Epithelial cell of esophagus (primary cell): ENCODE measurements around the gene PAPOLB.

Experiments
- DNase-seq: peaks from one replicate; pipeline ENCODE4 v3.0.0; 2010; ENCODE audit warnings: low read depth
- H3K4me3 ChIP-seq: 2 replicates; pipeline ENCODE4 v1.5.1; 2011; ENCODE audit warnings: mild to moderate bottlenecking, low read length, control low read depth
- TF ChIP-seq, protein P1 (sequence below): IDR thresholded peaks from 2 replicates; pipeline ENCODE4 v1.5.1; 2011; ENCODE audit warnings: low read depth, mild to moderate bottlenecking, low read length, control low read depth, inconsistent platforms; ENCODE audit not compliant: insufficient read depth; ENCODE audit errors: missing control alignments

PAPOLB gene

DNA sequence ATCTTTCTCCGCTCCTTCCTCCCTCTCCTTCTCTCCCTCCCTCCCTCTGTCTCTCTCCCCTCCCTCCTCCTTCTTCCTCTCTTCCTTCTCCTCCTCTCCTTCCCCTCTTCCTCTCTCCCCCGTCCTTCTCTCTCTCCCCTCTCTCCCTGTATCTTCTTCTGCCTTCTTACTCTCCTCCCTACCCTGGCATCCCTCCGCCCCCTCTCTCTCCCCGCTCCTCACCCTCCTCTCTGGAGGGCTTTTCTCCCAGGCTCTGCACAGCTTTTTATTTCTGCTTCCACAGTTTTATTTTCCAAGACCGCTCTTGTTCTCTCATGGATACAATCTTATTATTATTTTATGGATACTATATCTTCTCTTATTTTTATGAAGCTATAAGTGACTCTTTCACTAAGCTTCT lies 53.8 kb downstream of the PAPOLB start:
- no peak overlapping the region for H3K4me3 ChIP-seq
- TF ChIP-seq, protein P1, sequence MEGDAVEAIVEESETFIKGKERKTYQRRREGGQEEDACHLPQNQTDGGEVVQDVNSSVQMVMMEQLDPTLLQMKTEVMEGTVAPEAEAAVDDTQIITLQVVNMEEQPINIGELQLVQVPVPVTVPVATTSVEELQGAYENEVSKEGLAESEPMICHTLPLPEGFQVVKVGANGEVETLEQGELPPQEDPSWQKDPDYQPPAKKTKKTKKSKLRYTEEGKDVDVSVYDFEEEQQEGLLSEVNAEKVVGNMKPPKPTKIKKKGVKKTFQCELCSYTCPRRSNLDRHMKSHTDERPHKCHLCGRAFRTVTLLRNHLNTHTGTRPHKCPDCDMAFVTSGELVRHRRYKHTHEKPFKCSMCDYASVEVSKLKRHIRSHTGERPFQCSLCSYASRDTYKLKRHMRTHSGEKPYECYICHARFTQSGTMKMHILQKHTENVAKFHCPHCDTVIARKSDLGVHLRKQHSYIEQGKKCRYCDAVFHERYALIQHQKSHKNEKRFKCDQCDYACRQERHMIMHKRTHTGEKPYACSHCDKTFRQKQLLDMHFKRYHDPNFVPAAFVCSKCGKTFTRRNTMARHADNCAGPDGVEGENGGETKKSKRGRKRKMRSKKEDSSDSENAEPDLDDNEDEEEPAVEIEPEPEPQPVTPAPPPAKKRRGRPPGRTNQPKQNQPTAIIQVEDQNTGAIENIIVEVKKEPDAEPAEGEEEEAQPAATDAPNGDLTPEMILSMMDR = no peak
- DNase-seq = no peak
